GM18526 (cell line): Measurements from ENCODE around the gene GGCT.

Experiments
- POLR2A ChIP-seq: IDR thresholded peaks from 3 replicates; pipeline ENCODE4 v1.6.1; 2011; ENCODE audit not compliant: insufficient read length; ENCODE audit errors: extremely low read depth

GGCT gene

GRCh38 chr7:30504301-30505173 is at the start of gene GGCT:
GGCT (minus strand) TSS chr7:30504829; CDS start chr7:30504709, 120 bp downstream.
- peak; percentile 76 for TF ChIP-seq POLR2A

GRCh38 chr7:30553546-30553945 is 48.9 kb upstream of the GGCT start:
- TF ChIP-seq POLR2A: no peak

GRCh38 chr7:30553141-30553540 is 48.5 kb upstream of the GGCT start:
- no peak for TF ChIP-seq POLR2A

- no peak for TF ChIP-seq POLR2A
Observed at GRCh38 chr7:30552330-30552729, 47.7 kb upstream of the GGCT start.

GRCh38 chr7:30549931-30550493 is 45.4 kb upstream of the GGCT start:
- no peak for TF ChIP-seq POLR2A

- TF ChIP-seq POLR2A: no peak
Observed at GRCh38 chr7:30548845-30549244, 44.2 kb upstream of the GGCT start.

- no peak for TF ChIP-seq POLR2A
Observed at GRCh38 chr7:30546596-30546995, 42.0 kb upstream of the GGCT start.

GRCh38 chr7:30545791-30546555 is 41.3 kb upstream of the GGCT start:
- TF ChIP-seq POLR2A: no peak

- no peak for TF ChIP-seq POLR2A
Observed at GRCh38 chr7:30543813-30544525, 39.3 kb upstream of the GGCT start.

GRCh38 chr7:30533886-30534285 is 29.3 kb upstream of the GGCT start:
- no peak for TF ChIP-seq POLR2A

- TF ChIP-seq POLR2A: no peak
Observed at GRCh38 chr7:30531286-30531685, 26.7 kb upstream of the GGCT start.

- TF ChIP-seq POLR2A: no peak
Observed at GRCh38 chr7:30530373-30530772, 25.7 kb upstream of the GGCT start.

- TF ChIP-seq POLR2A: no peak
Observed at GRCh38 chr7:30528779-30529178, 24.1 kb upstream of the GGCT start.

GRCh38 chr7:30526163-30526562 is 21.5 kb upstream of the GGCT start:
- TF ChIP-seq POLR2A: no peak

- TF ChIP-seq POLR2A: no peak
Observed at GRCh38 chr7:30525429-30525828, 20.8 kb upstream of the GGCT start.
